Colonic mucosa (tissue), 4 donors: ENCODE measurements around the gene WDR82. TPM values are rescaled to one million over a fixed set of nuclear protein-coding genes. Genes with fewer than 3 reads are reported as not detected.

Experiments used
- DNase-seq: peaks from one replicate; pipeline ENCODE4 v3.0.0-alpha.2; 2020
- H3K27ac ChIP-seq: fragments of 200-600 bp; one replicate; pipeline ENCODE4 v1.8.0; 2021
- H3K27me3 ChIP-seq: fragments of 200-600 bp; one replicate; pipeline ENCODE4 v1.8.0; 2021
- H3K36me3 ChIP-seq: fragments of 200-600 bp; one replicate; pipeline ENCODE4 v1.8.0; 2021
- H3K4me1 ChIP-seq: fragments of 200-600 bp; one replicate; pipeline ENCODE4 v1.8.0; 2021; ENCODE audit warnings: mild to moderate bottlenecking
- H3K4me3 ChIP-seq: fragments of 200-600 bp; one replicate; pipeline ENCODE4 v1.8.0; 2021
- H3K9ac ChIP-seq, 2 donors: one replicate each; pipeline ENCODE4 v1.7.0; 2013; ENCODE audit warnings: control low read depth in 2 of 2, low read depth in 2 of 2, low read length in 2 of 2
- H3K9me3 ChIP-seq: fragments of 200-600 bp; one replicate; pipeline ENCODE4 v1.8.0; 2021
- CTCF ChIP-seq: fragments of 200-600 bp; IDR thresholded peaks from one replicate; pipeline ENCODE4 v1.8.0; 2022; ENCODE audit warnings: antibody characterized with exemption, mild to moderate bottlenecking
- intact Hi-C: fragments of 100-400 bp; cut with DNase I; formaldehyde crosslinking; loops from one replicate; pipeline ENCODE4 v1.14.1; 2022
- total RNA-seq, 2 donors: library from RNA; stranded (reverse); fragmentation: NEBNext Ultra II Directional in 1 of 2; extraction: Animal tissue kit (Norgen Biotek cat#: 25700) in 1 of 2; gene quantifications; one replicate each; pipeline ENCODE4 v1.2.1, GENCODE V29; 2021
- donor health status: healthy.
- donor health status: DM: no; HTN: no; CAD: no.
- donor health status: DM: no; HTN: no; CAD: no.

The WDR82 gene
- total RNA-seq, 2 donors from 2014 or later, result 65.7 to 67.0 TPM

GRCh38 chr3:52236424-52236886 is 42.0 kb downstream of the WDR82 start:
- Histone ChIP-seq H3K36me3 (no peaks in the 10 kb centered on the region), H3K9ac (no peak overlapping the region), H3K4me3 (no peak overlapping the region), H3K9me3 (no peaks in the 10 kb centered on the region), H3K4me1 (peaks cover 11% of the 10 kb centered on the region), H3K27me3 (no peaks in the 10 kb centered on the region), H3K27ac (no peak overlapping the region)
- DNase-seq, result no peak
- intact Hi-C loops, result loop anchor here (5.0 kb wide), 1 partner anchor 36 kb away; no protein-coding TSS in a partner anchor
- TF ChIP-seq CTCF, result no peak

GRCh38 chr3:52234516-52235447 is 43.7 kb downstream of the WDR82 start:
- H3K4me3 ChIP-seq, result no peak overlapping the region
- TF ChIP-seq CTCF, result no peak
- H3K4me1 ChIP-seq, result peaks cover 4% of the 10 kb centered on the region
- intact Hi-C loops, result loop anchor here (5.0 kb wide), 3 partner anchors 38 to 213 kb away; partner anchors contain the start of gene SEMA3G
- H3K36me3 ChIP-seq, result peaks cover 12% of the 10 kb centered on the region
- no peaks in the 10 kb centered on the region for H3K9me3 ChIP-seq
- no peak overlapping the region for H3K27ac ChIP-seq
- H3K27me3 ChIP-seq, result no peaks in the 10 kb centered on the region
- H3K9ac ChIP-seq, result no peak overlapping the region
- no peak for DNase-seq

- no peak overlapping the region for H3K4me3 ChIP-seq
- no peak overlapping the region for H3K9ac ChIP-seq
- H3K4me1 ChIP-seq, result peaks cover 4% of the 10 kb centered on the region
- DNase-seq, result no peak
- no peaks in the 10 kb centered on the region for H3K9me3 ChIP-seq
- no peak for TF ChIP-seq CTCF
- H3K27me3 ChIP-seq, result no peaks in the 10 kb centered on the region
- H3K27ac ChIP-seq, result no peak overlapping the region
- peaks cover 12% of the 10 kb centered on the region for H3K36me3 ChIP-seq
- intact Hi-C loops, result loop anchor here (5.0 kb wide), 2 partner anchors 103 to 213 kb away; partner anchors contain the start of gene SEMA3G
Measured at GRCh38 chr3:52233968-52234367, 44.5 kb downstream of the WDR82 start.

GRCh38 chr3:52233108-52233591 is 45.3 kb downstream of the WDR82 start:
- H3K9me3 ChIP-seq, result no peaks in the 10 kb centered on the region
- TF ChIP-seq CTCF, result no peak
- intact Hi-C loops, result loop anchor here (5.0 kb wide), 2 partner anchors 104 to 214 kb away; partner anchors contain the start of gene SEMA3G
- no peak for DNase-seq
- H3K27ac ChIP-seq, result no peak overlapping the region
- no peak overlapping the region for H3K4me3 ChIP-seq
- H3K27me3 ChIP-seq, result no peaks in the 10 kb centered on the region
- peaks cover 4% of the 10 kb centered on the region for H3K4me1 ChIP-seq
- H3K36me3 ChIP-seq, result peaks cover 12% of the 10 kb centered on the region
- no peak overlapping the region for H3K9ac ChIP-seq

DNA sequence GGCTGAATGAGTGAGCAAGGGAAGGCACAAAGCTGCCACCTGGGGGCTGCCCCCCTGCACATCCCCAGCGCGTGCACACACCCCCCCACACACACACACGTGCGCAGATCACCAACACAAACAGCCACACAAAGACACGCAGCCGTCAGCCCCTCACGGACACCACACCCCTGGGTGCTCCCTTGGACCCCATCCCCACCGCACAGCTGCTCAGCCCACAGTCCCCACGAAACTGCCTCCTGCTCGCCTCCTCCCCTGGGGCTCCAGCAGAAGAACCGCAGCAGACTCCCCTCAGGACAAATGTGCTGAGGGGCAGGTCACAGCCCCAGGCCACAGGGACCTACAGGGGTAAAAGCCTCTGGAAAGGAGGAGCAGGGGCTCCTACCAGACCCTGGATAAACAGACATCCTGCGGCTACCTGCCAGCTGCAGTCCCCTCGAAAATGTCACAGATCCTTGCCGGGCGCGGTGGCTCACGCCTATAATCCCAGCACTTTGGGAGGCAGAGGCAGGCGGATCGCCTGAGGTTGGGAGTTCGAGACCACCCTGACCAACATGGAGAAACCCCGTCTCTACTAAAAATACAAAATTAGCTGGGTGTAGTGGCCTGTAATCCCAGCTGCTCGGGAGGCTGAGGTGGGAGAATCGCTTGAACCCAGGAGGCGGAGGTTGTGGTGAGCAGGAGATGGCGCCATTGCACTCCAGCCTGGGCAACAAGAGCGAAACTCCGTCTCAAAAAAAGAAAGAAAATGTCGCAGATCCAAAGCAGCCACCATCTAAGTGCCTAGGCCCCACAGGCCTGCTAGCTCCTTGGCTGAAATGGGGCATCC is 46.0 kb downstream of the WDR82 start:
- no peak for TF ChIP-seq CTCF
- Histone ChIP-seq H3K27ac (no peak overlapping the region), H3K9ac (no peak overlapping the region), H3K4me3 (no peak overlapping the region), H3K27me3 (no peaks in the 10 kb centered on the region), H3K9me3 (no peaks in the 10 kb centered on the region), H3K4me1 (peaks cover under 1% of the 10 kb centered on the region), H3K36me3 (peaks cover 12% of the 10 kb centered on the region)
- DNase-seq, result no peak
- intact Hi-C loops, result loop anchor here (5.0 kb wide), 2 partner anchors 105 to 215 kb away; partner anchors contain the start of gene SEMA3G
